Thyroid gland (tissue), 4 donors: Measurements from ENCODE around the gene GPR42.

Source experiments
- POLR2A ChIP-seq, 2 donors: fragments of 450-650 bp; IDR thresholded peaks; one replicate each; pipeline ENCODE4 v1.6.1; 2017; ENCODE audit warnings: antibody characterized with exemption in 2 of 2, mild to moderate bottlenecking in 2 of 2, moderate library complexity in 1 of 2
- TF ChIP-seq, protein P1 (sequence below), 6 experiments: fragments of 200-600 bp in 3 of 6; fragments of 450-650 bp in 3 of 6; sonication (generic) in 3 of 6; IDR thresholded peaks; one replicate each; pipeline ENCODE4 v1.5.1; 2016 to 2019; ENCODE audit warnings: antibody characterized with exemption in 6 of 6, mild to moderate bottlenecking in 2 of 6, inconsistent platforms in 1 of 6, moderate library complexity in 1 of 6

DNA sequence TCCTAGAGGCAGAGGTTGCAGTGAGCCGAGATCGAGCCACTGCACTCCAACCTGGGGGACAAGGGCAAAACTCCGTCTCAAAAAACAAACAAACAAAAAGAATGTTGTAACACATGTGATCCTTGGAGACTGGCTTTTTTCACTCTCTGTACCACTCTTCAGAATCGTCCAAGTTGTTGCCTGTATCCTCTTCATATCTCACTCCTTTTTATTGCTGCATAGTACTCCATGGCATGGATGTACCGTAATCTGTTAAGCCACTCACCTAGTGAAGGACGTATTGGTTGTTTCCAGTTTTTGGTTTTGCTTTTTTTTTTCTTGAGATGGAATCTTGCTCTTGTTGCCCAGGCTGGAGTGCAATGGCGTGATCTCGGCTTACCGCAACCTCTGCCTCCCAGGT is 48.9 kb upstream of the GPR42 start:
- TF ChIP-seq, protein P1, sequence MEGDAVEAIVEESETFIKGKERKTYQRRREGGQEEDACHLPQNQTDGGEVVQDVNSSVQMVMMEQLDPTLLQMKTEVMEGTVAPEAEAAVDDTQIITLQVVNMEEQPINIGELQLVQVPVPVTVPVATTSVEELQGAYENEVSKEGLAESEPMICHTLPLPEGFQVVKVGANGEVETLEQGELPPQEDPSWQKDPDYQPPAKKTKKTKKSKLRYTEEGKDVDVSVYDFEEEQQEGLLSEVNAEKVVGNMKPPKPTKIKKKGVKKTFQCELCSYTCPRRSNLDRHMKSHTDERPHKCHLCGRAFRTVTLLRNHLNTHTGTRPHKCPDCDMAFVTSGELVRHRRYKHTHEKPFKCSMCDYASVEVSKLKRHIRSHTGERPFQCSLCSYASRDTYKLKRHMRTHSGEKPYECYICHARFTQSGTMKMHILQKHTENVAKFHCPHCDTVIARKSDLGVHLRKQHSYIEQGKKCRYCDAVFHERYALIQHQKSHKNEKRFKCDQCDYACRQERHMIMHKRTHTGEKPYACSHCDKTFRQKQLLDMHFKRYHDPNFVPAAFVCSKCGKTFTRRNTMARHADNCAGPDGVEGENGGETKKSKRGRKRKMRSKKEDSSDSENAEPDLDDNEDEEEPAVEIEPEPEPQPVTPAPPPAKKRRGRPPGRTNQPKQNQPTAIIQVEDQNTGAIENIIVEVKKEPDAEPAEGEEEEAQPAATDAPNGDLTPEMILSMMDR (IDR thresholded peaks at IDR 0.05): no peak
- TF ChIP-seq POLR2A (IDR thresholded peaks at IDR 0.05): no peak
